GM23248 (cell line): ENCODE results near the gene SLC10A7.

Experiments used
- EZH2 ChIP-seq: fragments of 200-600 bp; sonication (generic); IDR thresholded peaks from 2 replicates; pipeline ENCODE4 v1.6.1; 2018; ENCODE audit warnings: antibody characterized with exemption, mild to moderate bottlenecking; ENCODE audit not compliant: insufficient read depth, poor library complexity, severe bottlenecking
- EZH2phosphoT487 ChIP-seq: fragments of 200-600 bp; sonication (generic); IDR thresholded peaks from 2 replicates; pipeline ENCODE4 v1.6.1; 2018; ENCODE audit warnings: antibody characterized with exemption, moderate library complexity, mild to moderate bottlenecking, low read depth; ENCODE audit not compliant: insufficient read depth

GRCh38 chr4:146482788-146483187, 39.0 kb downstream of the SLC10A7 start:
- TF ChIP-seq EZH2, result no peak
- no peak for TF ChIP-seq EZH2phosphoT487
